K562 (cell line): ENCODE data around the gene PDCD1LG2. TPM values are rescaled to one million over a fixed set of nuclear protein-coding genes. Genes with fewer than 3 reads are reported as not detected.

Experiments
- ATAC-seq: fragments of 200-7000 bp; cut with Tn5 transposase; 3 replicates; pipeline ENCODE4 v1.9.1; 2020; ENCODE audit warnings: moderate library complexity
- BruUV-seq: library from RNA; stranded (reverse); fragments of 400-500 nt; replicated peaks from 2 replicates; lab custom pipeline; 2021; lab: Mats Ljungman, UMichigan
- CTCF ChIA-PET: fragments of 300-600 bp; formaldehyde crosslinking; extraction: SDS; loops from one replicate; lab custom pipeline; 2021; ENCODE audit warnings: low intra/inter-chr PET ratio; lab: Yijun Ruan, JAX
- POLR2A ChIA-PET: fragments of 300-600, 350-650 bp; sonication (Branson Sonifier 250); formaldehyde crosslinking; extraction: SDS; loops from one replicate; lab custom pipeline; 2021; ENCODE audit warnings: antibody characterized with exemption, inconsistent platforms; lab: Yijun Ruan, JAX
- DNase-seq, 4 experiments: peaks; one replicate each; pipeline versions ENCODE4 v3.0.0 to v3.0.0-alpha.2; 2011 to 2018; ENCODE audit warnings: low spot score in 3 of 4, mixed read lengths in 3 of 4; ENCODE audit errors: extremely low read depth in 1 of 4
- FAIRE-seq: peaks from 2 replicates; lab custom pipeline; 2011; peaks lifted over from hg19 to GRCh38; lab: Jason Lieb, UNC
- H2AFZ ChIP-seq: 2 replicates; pipeline ENCODE4 v1.6.0; 2011; ENCODE audit warnings: low read depth, low read length, control low read depth, inconsistent platforms
- H3K27ac ChIP-seq: fragments of 200-600 bp; 3 replicates; pipeline ENCODE4 v1.8.0; 2011; ENCODE audit warnings: low read depth, mild to moderate bottlenecking, control low read depth, inconsistent platforms, low read length, moderate library complexity, mixed read lengths; ENCODE audit errors: extremely low read depth
- H3K27me3 ChIP-seq, 2 experiments: fragments of 300-600 bp in 1 of 2; 2 replicates in 1 of 2; 3 replicates in 1 of 2; pipeline versions ENCODE4 v1.6.0 to v1.8.0; 2011; ENCODE audit warnings: inconsistent platforms in 2 of 2, low read length in 2 of 2, mild to moderate bottlenecking in 1 of 2, mixed read lengths in 1 of 2, moderate library complexity in 1 of 2; ENCODE audit not compliant: control insufficient read depth in 2 of 2, insufficient read depth in 2 of 2
- H3K36me3 ChIP-seq: fragments of 300-600 bp; 3 replicates; pipeline ENCODE4 v1.8.0; 2011; ENCODE audit warnings: mild to moderate bottlenecking, low read length, inconsistent platforms; ENCODE audit not compliant: control insufficient read depth, insufficient read depth
- H3K4me1 ChIP-seq, 2 experiments: fragments of 200-600 bp in 1 of 2; replicated peaks in 1 of 2; 2 replicates in 1 of 2; 3 replicates in 1 of 2; pipeline versions ENCODE4 v1.5.1 to v1.8.0; 2011; ENCODE audit warnings: inconsistent platforms in 2 of 2, low read length in 2 of 2, mild to moderate bottlenecking in 1 of 2, mixed read lengths in 1 of 2, moderate library complexity in 1 of 2; ENCODE audit not compliant: control insufficient read depth in 2 of 2, insufficient read depth in 2 of 2
- H3K4me2 ChIP-seq: 2 replicates; pipeline ENCODE4 v1.6.1; 2011; ENCODE audit warnings: low read length, control low read depth, inconsistent platforms, mixed read lengths; ENCODE audit not compliant: insufficient read depth
- H3K4me3 ChIP-seq: fragments of 200-600 bp; sonication (generic), shearing (Covaris generic); 2 replicates; pipeline ENCODE4 v1.5.1; 2016; ENCODE audit warnings: control low read depth, inconsistent platforms
- H3K79me2 ChIP-seq: fragments of 200-600 bp; 3 replicates; pipeline ENCODE4 v1.8.0; 2011; ENCODE audit warnings: low read length, inconsistent platforms; ENCODE audit not compliant: control insufficient read depth, insufficient read depth
- H3K9ac ChIP-seq, 2 experiments: 2 replicates each; pipeline versions ENCODE4 v1.6.0 to v1.6.1; 2011; ENCODE audit warnings: low read depth in 2 of 2, low read length in 2 of 2, control low read depth in 1 of 2, inconsistent platforms in 1 of 2, mild to moderate bottlenecking in 1 of 2, mixed read lengths in 1 of 2; ENCODE audit not compliant: insufficient read depth in 1 of 2
- H3K9me1 ChIP-seq: one replicate; pipeline ENCODE4 v1.6.0; 2011; ENCODE audit warnings: inconsistent platforms, mild to moderate bottlenecking, low read length, moderate library complexity; ENCODE audit not compliant: control insufficient read depth, insufficient read depth
- H3K9me3 ChIP-seq: replicated peaks from 2 replicates; pipeline ENCODE4 v1.5.1; 2011; ENCODE audit warnings: low read depth, low read length, inconsistent platforms; ENCODE audit not compliant: control insufficient read depth, insufficient read depth
- H4K20me1 ChIP-seq: replicated peaks from 2 replicates; pipeline ENCODE4 v1.6.1; 2011; ENCODE audit warnings: low read length, inconsistent platforms, mixed read lengths; ENCODE audit not compliant: control insufficient read depth, insufficient read depth
- BRD9 ChIP-seq: fragments of 450-650 bp; IDR thresholded peaks from 2 replicates; pipeline ENCODE4 v1.6.1; 2018; ENCODE audit warnings: low read depth; ENCODE audit not compliant: partially characterized antibody
- FOXM1 ChIP-seq, 2 experiments: fragments of 450-650 bp in 1 of 2; sonication (generic) in 1 of 2; formaldehyde crosslinking in 1 of 2; IDR thresholded peaks; 2 replicates each; pipeline versions ENCODE4 v1.6.1 to v1.9.0; 2017 to 2022; ENCODE audit warnings: low read depth in 2 of 2, mild to moderate bottlenecking in 2 of 2, missing genetic modification reagents in 1 of 2, moderate library complexity in 1 of 2
- KAT2B ChIP-seq: IDR thresholded peaks from one replicate; pipeline ENCODE4 v1.6.1; 2012; ENCODE audit warnings: low read depth, mild to moderate bottlenecking, control low read depth, inconsistent platforms, low read length, moderate library complexity
- MYC ChIP-seq, 2 experiments: fragments of 250-450 bp in 1 of 2; sonication (Bioruptor Pico) in 1 of 2; IDR thresholded peaks; 2 replicates each; pipeline versions ENCODE4 v1.5.1 to v1.6.1; 2012 to 2021; ENCODE audit warnings: low read depth in 2 of 2, borderline replicate concordance in 1 of 2, improper control_type of control experiment in 1 of 2, low read length in 1 of 2, mild to moderate bottlenecking in 1 of 2, moderate library complexity in 1 of 2
- NCOA1 ChIP-seq: fragments of 450-650 bp; IDR thresholded peaks from 2 replicates; pipeline ENCODE4 v1.6.1; 2016; ENCODE audit warnings: low read depth
- SIN3B ChIP-seq: fragments of 450-650 bp; IDR thresholded peaks from 2 replicates; pipeline ENCODE4 v1.6.1; 2017; ENCODE audit warnings: low read depth, mild to moderate bottlenecking, moderate library complexity
- SPI1 ChIP-seq: IDR thresholded peaks from 2 replicates; pipeline ENCODE4 v1.6.1; 2011; ENCODE audit warnings: low read depth, low read length, control low read depth, borderline replicate concordance
- WGBS: fragments of 100-300 bp; shearing (Covaris generic); methylation state at CpG from one replicate; pipeline ENCODE4 v1.1.6; 2016; ENCODE audit warnings: low coverage, mixed read lengths; ENCODE audit not compliant: insufficient coverage; ENCODE audit errors: missing lambda C conversion rate; 5-methylcytosine and 5-hydroxymethylcytosine counted together
- in situ Hi-C: fragments of 300-500 bp; cut with MboI; formaldehyde crosslinking; loops from 4 replicates; pipeline ENCODE4 v1.15.0; 2018; ENCODE audit warnings: inconsistent platforms, mixed read lengths
- intact Hi-C: fragments of 100-400 bp; cut with micrococcal nuclease; formaldehyde crosslinking; loops from 2 replicates; pipeline ENCODE4 v1.14.2; 2022
- polyA plus RNA-seq, 8 experiments: library from polyadenylated mRNA; depleted of rRNA in 4 of 8; stranded (reverse) in 5 of 8; unstranded in 3 of 8; fragments of >200 nt; fragmentation: Nextera tagmentation in 2 of 8; fragmentation: Illumina TruSeq in 1 of 8; extraction: Ambion mirVana in 2 of 8; extraction: Trizol in 1 of 8; gene quantifications; 2 replicates each; pipeline versions ENCODE4 v1.2.1 to v1.2.3, GENCODE V29; 2011 to 2014; ENCODE audit warnings: inconsistent platforms in 1 of 8, missing spikeins in 1 of 8
- total RNA-seq, 7 experiments: library from RNA; depleted of rRNA in 6 of 7; stranded (reverse); fragments of >200 nt in 6 of 7; fragmentation: Illumina TruSeq in 2 of 7; extraction: Trizol in 2 of 7; gene quantifications; 2 replicates each; pipeline versions ENCODE4 v1.2.1 to v1.2.3, GENCODE V29; 2011 to 2021; ENCODE audit warnings: low replicate concordance in 1 of 7
- TF ChIP-seq, protein P1 (sequence below): sonication (generic); formaldehyde crosslinking; IDR thresholded peaks from 2 replicates; pipeline ENCODE4 v1.8.0; 2022; ENCODE audit warnings: missing genetic modification reagents, mild to moderate bottlenecking, moderate library complexity, borderline replicate concordance

The PDCD1LG2 gene
- total and polyA plus RNA-seq, 9 of the 15 experiments (the other 6 are each of a cell fraction or from before 2014, with no cell fraction given), result not detected

DNA sequence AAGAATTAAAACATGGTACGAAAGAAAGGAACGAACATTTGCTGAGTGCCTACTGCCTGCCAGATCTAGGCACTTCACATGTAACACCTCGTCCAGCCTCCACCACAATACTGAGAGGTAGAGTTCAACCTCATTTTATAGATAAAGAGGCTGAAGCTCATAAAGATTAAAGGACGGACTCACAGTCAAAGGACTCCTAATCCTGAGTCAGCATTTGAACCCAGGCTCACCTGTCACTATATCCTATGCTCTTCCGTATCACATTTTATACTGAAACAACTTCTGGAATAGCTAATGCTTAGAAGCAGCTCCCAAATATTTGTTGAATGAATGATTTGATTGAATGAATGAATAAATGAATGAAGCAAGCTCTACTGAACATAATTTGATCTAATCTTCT is 22.5 kb downstream of the PDCD1LG2 start (continued):
- TF ChIP-seq, protein P1, sequence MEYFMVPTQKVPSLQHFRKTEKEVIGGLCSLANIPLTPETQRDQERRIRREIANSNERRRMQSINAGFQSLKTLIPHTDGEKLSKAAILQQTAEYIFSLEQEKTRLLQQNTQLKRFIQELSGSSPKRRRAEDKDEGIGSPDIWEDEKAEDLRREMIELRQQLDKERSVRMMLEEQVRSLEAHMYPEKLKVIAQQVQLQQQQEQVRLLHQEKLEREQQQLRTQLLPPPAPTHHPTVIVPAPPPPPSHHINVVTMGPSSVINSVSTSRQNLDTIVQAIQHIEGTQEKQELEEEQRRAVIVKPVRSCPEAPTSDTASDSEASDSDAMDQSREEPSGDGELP, result no peak
- TF ChIP-seq FOXM1 (IDR thresholded peaks at IDR 0.05; ENCODE audit: low read depth), result no peak
- no peak for TF ChIP-seq FOXM1 (CRISPR knock-in tag; IDR thresholded peaks at IDR 0.05; ENCODE audit: low read depth)
- no peak for TF ChIP-seq NCOA1

DNA sequence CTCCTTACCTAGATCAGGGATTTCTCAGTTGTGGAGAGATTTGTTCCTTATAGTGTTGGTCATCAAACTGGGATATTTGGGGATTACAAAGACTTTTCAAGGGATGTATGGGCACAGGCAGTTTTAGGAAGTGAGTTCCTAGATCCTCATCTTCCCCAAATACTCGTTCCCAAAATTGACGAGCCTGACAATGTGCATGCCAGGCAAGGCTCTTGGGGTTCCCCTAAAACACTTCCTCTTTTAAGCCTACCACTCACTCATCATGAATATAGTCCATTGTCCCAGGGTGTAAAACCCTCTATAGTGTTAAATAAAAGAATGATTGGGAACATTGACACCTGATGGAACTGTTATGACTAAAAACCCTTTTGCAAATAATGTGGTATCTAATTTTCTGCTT is 26.4 kb downstream of the PDCD1LG2 start:
- Histone ChIP-seq H3K9me1 (no peaks in the 10 kb centered on the region), H3K4me3 (no peak overlapping the region), H3K27ac (no peak overlapping the region), H3K79me2 (no peaks in the 10 kb centered on the region), H3K27me3 (no peaks in the 10 kb centered on the region), H2AFZ (no peak overlapping the region), H3K9ac (no peak overlapping the region), H4K20me1 (no peaks in the 10 kb centered on the region), H3K9me3 (no peaks in the 10 kb centered on the region), H3K36me3 (no peaks in the 10 kb centered on the region), H3K4me2 (no peak overlapping the region), H3K4me1 (no peaks in the 10 kb centered on the region)
- DNase-seq (no peak), FAIRE-seq (no peak), ATAC-seq (no peak)
- in situ Hi-C loops (no loop called here), intact Hi-C loops (no loop called here)
- ChIA-PET CTCF (no interaction called here), POLR2A (interaction anchor here (0.6 kb wide), 1 partner anchor 919 kb away, joined by 3 read pairs; no protein-coding TSS in a partner anchor)
- TF ChIP-seq SIN3B (no peak), SPI1 (peak; percentile 56; the same call in 1 of the 2 replicates), KAT2B (no peak), BRD9 (no peak), MYC (IDR thresholded peaks at IDR 0.05; ENCODE audit: low read depth, low read length) (no peak), MYC (CRISPR knock-in tag; IDR thresholded peaks at IDR 0.05; ENCODE audit: borderline replicate concordance, low read depth) (no peak)
- 0% methylated on average over 2 of the region's 2 CpGs for WGBS
- BruUV-seq, result no TSS peak
